Chondrocyte (in vitro differentiated cells): ENCODE data around the gene IGF2BP3. TPM values are rescaled to one million over a fixed set of nuclear protein-coding genes. Genes with fewer than 3 reads are reported as not detected.

Source experiments
- DNase-seq: peaks from one replicate; pipeline ENCODE4 v3.0.0; 2021; ENCODE audit warnings: mixed read lengths, low spot score
- H3K27ac Mint-ChIP-seq: one replicate; pipeline ENCODE4 v1.8.0; 2021; ENCODE audit warnings: mild to moderate bottlenecking, moderate library complexity, mixed read lengths; ENCODE audit not compliant: unreplicated experiment
- H3K27me3 Mint-ChIP-seq: 2 replicates; pipeline ENCODE4 v1.8.0; 2021; ENCODE audit warnings: low read depth, mixed read lengths
- H3K36me3 Mint-ChIP-seq: 2 replicates; pipeline ENCODE4 v1.8.0; 2021; ENCODE audit warnings: low read depth, mixed read lengths
- H3K4me1 Mint-ChIP-seq: 2 replicates; pipeline ENCODE4 v1.8.0; 2021; ENCODE audit warnings: low read depth, mild to moderate bottlenecking, mixed read lengths
- H3K4me3 Mint-ChIP-seq: one replicate; pipeline ENCODE4 v1.8.0; 2021; ENCODE audit warnings: mild to moderate bottlenecking, moderate library complexity, mixed read lengths; ENCODE audit not compliant: unreplicated experiment
- H3K9me3 Mint-ChIP-seq: 2 replicates; pipeline ENCODE4 v1.8.0; 2021; ENCODE audit warnings: low read depth, mixed read lengths
- CTCF ChIP-seq: fragments of 200-600 bp; sonication (generic); IDR thresholded peaks from 2 replicates; pipeline ENCODE4 v1.5.0; 2021; ENCODE audit warnings: antibody characterized with exemption, mild to moderate bottlenecking, moderate library complexity
- total RNA-seq: library from RNA; stranded (reverse); gene quantifications from 3 replicates; pipeline ENCODE4 v1.2.1, GENCODE V29; 2021

IGF2BP3 gene
- total RNA-seq, 1 donor from 2014 or later = 53.0 TPM

GRCh38 chr7:23273141-23273599 lies 197.1 kb downstream of the IGF2BP3 start:
- peak; percentile 95 for DNase-seq
- Mint-ChIP-seq H3K27me3 (no peaks in the 10 kb centered on the region), H3K36me3 (peaks cover 9% of the 10 kb centered on the region), H3K4me3 (peak overlapping the region; percentile 58), H3K9me3 (no peaks in the 10 kb centered on the region), H3K27ac (peak overlapping the region; percentile 78), H3K4me1 (peaks cover 13% of the 10 kb centered on the region)
- TF ChIP-seq CTCF = peak; percentile 96

GRCh38 chr7:23272275-23272674 lies 198.0 kb downstream of the IGF2BP3 start:
- Mint-ChIP-seq H3K27ac (peak overlapping the region; percentile 29), H3K4me1 (peaks cover 13% of the 10 kb centered on the region), H3K9me3 (no peaks in the 10 kb centered on the region), H3K36me3 (peaks cover 14% of the 10 kb centered on the region), H3K27me3 (no peaks in the 10 kb centered on the region), H3K4me3 (no peak overlapping the region)
- TF ChIP-seq CTCF = no peak
- no peak for DNase-seq

GRCh38 chr7:23268746-23269145 lies 201.5 kb downstream of the IGF2BP3 start:
- TF ChIP-seq CTCF = no peak
- Mint-ChIP-seq H3K27me3 (no peaks in the 10 kb centered on the region), H3K4me3 (no peak overlapping the region), H3K27ac (no peak overlapping the region), H3K9me3 (no peaks in the 10 kb centered on the region), H3K36me3 (peaks cover 19% of the 10 kb centered on the region), H3K4me1 (peaks cover 10% of the 10 kb centered on the region)
- no peak for DNase-seq

DNA sequence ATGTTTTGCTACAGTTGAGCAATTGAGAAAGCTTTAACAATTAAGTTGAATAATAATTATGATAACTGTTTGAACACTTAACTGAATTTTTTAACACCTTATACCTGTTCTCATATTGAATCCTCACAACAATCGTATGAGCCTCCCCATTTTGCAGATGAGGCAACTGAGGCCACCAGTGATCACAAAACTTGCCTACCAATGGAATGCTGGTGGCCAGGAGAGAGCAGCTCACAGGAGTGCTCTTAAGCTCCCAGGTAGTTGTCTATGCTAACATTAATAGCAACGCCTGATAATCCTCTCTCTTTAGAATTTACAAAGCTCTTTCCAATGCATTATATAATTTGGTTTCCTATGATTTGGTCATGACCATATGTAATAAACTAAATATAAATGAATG lies 202.1 kb downstream of the IGF2BP3 start:
- H3K27ac Mint-ChIP-seq = no peak overlapping the region

GRCh38 chr7:23267357-23267756 lies 202.9 kb downstream of the IGF2BP3 start:
- Mint-ChIP-seq H3K36me3 (peaks cover 19% of the 10 kb centered on the region), H3K27me3 (no peaks in the 10 kb centered on the region), H3K27ac (no peak overlapping the region), H3K4me3 (no peak overlapping the region), H3K9me3 (no peaks in the 10 kb centered on the region), H3K4me1 (no peaks in the 10 kb centered on the region)
- DNase-seq = no peak
- TF ChIP-seq CTCF = no peak

More for the DNA sequence above, 202.1 kb downstream of the IGF2BP3 start:
- Mint-ChIP-seq H3K4me1 (peaks cover 4% of the 10 kb centered on the region), H3K4me3 (no peak overlapping the region), H3K9me3 (no peaks in the 10 kb centered on the region), H3K36me3 (peaks cover 19% of the 10 kb centered on the region), H3K27me3 (no peaks in the 10 kb centered on the region)
- no peak for DNase-seq
- TF ChIP-seq CTCF = no peak
